GM12878 (cell line): ENCODE data around the gene SP4.

ENCODE experiments used
- ATF3 ChIP-seq: IDR thresholded peaks from 2 replicates; pipeline ENCODE4 v1.6.1; 2011; ENCODE audit warnings: low read depth, mild to moderate bottlenecking, low read length, moderate library complexity, borderline replicate concordance; ENCODE audit errors: extremely low read depth
- CTCF ChIP-seq, 3 experiments: IDR thresholded peaks in 2 of 3; conservative IDR thresholded peaks in 1 of 3; 2 replicates each; pipeline ENCODE4 v1.5.1; 2011; ENCODE audit warnings: low read depth in 3 of 3, low read length in 3 of 3, mild to moderate bottlenecking in 3 of 3, control low read depth in 2 of 3, moderate library complexity in 2 of 3, inconsistent platforms in 1 of 3, mixed read lengths in 1 of 3; ENCODE audit not compliant: control insufficient read depth in 2 of 3, insufficient read depth in 1 of 3; ENCODE audit errors: extremely low read depth in 1 of 3
- EP300 ChIP-seq, 2 experiments: fragments of 150-350 bp in 1 of 2; IDR thresholded peaks; 2 replicates each; pipeline ENCODE4 v1.6.1; 2011 to 2012; ENCODE audit warnings: low read depth in 2 of 2, low read length in 2 of 2, borderline replicate concordance in 1 of 2, improper control_type of control experiment in 1 of 2, inconsistent platforms in 1 of 2; ENCODE audit not compliant: control insufficient read depth in 1 of 2
- FOXM1 ChIP-seq: IDR thresholded peaks from 2 replicates; pipeline ENCODE4 v1.6.1; 2012; ENCODE audit warnings: low read depth, mild to moderate bottlenecking, inconsistent platforms, low read length, moderate library complexity
- NFYA ChIP-seq: IDR thresholded peaks from 2 replicates; pipeline ENCODE4 v1.6.1; 2011; ENCODE audit warnings: low read depth, mild to moderate bottlenecking, low read length, improper control_type of control experiment, borderline replicate concordance
- POLR2A ChIP-seq: IDR thresholded peaks from 2 replicates; pipeline ENCODE4 v1.6.1; 2011; ENCODE audit warnings: low read depth, mild to moderate bottlenecking, low read length
- RBBP5 ChIP-seq: fragments of 200-600 bp; sonication (generic); conservative IDR thresholded peaks from 2 replicates; pipeline ENCODE4 v1.6.1; 2016
- SP1 ChIP-seq: IDR thresholded peaks from one replicate; pipeline ENCODE4 v1.6.1; 2011; ENCODE audit warnings: low read depth, low read length
- SPI1 ChIP-seq: IDR thresholded peaks from 2 replicates; pipeline ENCODE4 v1.6.1; 2011; ENCODE audit warnings: low read depth, mild to moderate bottlenecking, low read length, moderate library complexity, borderline replicate concordance; ENCODE audit not compliant: insufficient read depth
- SUPT20H ChIP-seq: IDR thresholded peaks from 2 replicates; pipeline ENCODE4 v1.6.1; 2011; ENCODE audit warnings: low read depth, mild to moderate bottlenecking, low read length, moderate library complexity, borderline replicate concordance; ENCODE audit not compliant: control insufficient read depth
- TCF7 ChIP-seq: IDR thresholded peaks from 2 replicates; pipeline ENCODE4 v1.6.1; 2014; ENCODE audit warnings: antibody characterized with exemption, borderline replicate concordance
- USF2 ChIP-seq: IDR thresholded peaks from 2 replicates; pipeline ENCODE4 v1.6.1; 2011; ENCODE audit warnings: low read depth, low read length, improper control_type of control experiment, borderline replicate concordance
- ZBTB33 ChIP-seq: fragments of 450-650 bp; IDR thresholded peaks from 2 replicates; pipeline ENCODE4 v1.6.1; 2017; ENCODE audit warnings: mild to moderate bottlenecking

GRCh38 chr7:21450076-21450475 lies 22.2 kb downstream of the SP4 start:
- TF ChIP-seq CTCF (IDR thresholded peaks at IDR 0.05 in 2 of 3, conservative IDR thresholded peaks at IDR 0.05 in 1 of 3; ENCODE audit: control insufficient read depth in 2 of 3, extremely low read depth in 1 of 3, insufficient read depth in 1 of 3, low read depth in 3 of 3, low read length in 3 of 3) (no peak), ZBTB33 (no peak), EP300 (IDR thresholded peaks at IDR 0.05; ENCODE audit: borderline replicate concordance in 1 of 2, control insufficient read depth in 1 of 2, low read depth in 2 of 2, low read length in 2 of 2) (no peak), POLR2A (no peak), SPI1 (no peak), TCF7 (no peak), USF2 (no peak), FOXM1 (no peak), NFYA (no peak), SUPT20H (no peak), RBBP5 (no peak), SP1 (no peak), ATF3 (no peak)
